ENCODE measurements around the gene PLA2G6. TPM values are rescaled to one million over a fixed set of nuclear protein-coding genes. Genes with fewer than 3 reads are reported as not detected.
A peak's percentile ranks its signal among the peaks of the same experiment; 100 is the strongest.

The PLA2G6 gene
- total and polyA plus RNA-seq, 2 of the 8 experiments (the other 6 are each of a cell fraction or from before 2014, with no cell fraction given): 13.2 to 21.0 TPM

- Histone ChIP-seq H3K14ac (ENCODE audit: insufficient read length) (no peak overlapping the region), H4K91ac (replicated peaks; ENCODE audit: insufficient read length, low read length) (no peak overlapping the region), H3K4me3 (ENCODE audit: extremely low read depth in 1 of 4, insufficient read depth in 2 of 4, low read depth in 3 of 4, low read length in 4 of 4) (no peak overlapping the region), H3K23ac (ENCODE audit: insufficient read length) (no peak overlapping the region), H3K18ac (ENCODE audit: extremely low read depth, low read length) (no peak overlapping the region), H3K9ac (replicated peaks in 1 of 4; ENCODE audit: extremely low read depth in 1 of 4, low read depth in 3 of 4, low read length in 3 of 4) (no peak overlapping the region), H3K23me2 (ENCODE audit: low read depth, low read length) (no peaks in the 10 kb centered on the region), H2BK20ac (ENCODE audit: low read length) (no peak overlapping the region), H3K4ac (replicated peaks; ENCODE audit: insufficient read length, low read depth, low read length) (no peak overlapping the region), H3K56ac (replicated peaks; ENCODE audit: insufficient read length, low read depth, low read length) (no peak overlapping the region), H3K4me1 (replicated peaks in 1 of 4; ENCODE audit: control insufficient read depth in 3 of 4, insufficient read depth in 4 of 4, low read length in 3 of 4) (peaks cover 0 to 6% (median 2%) of the 10 kb centered on the region in 4 experiments; a peak in 4 of 7 replicates), H3K79me2 (ENCODE audit: control insufficient read depth in 1 of 2, insufficient read depth in 2 of 2, low read length in 2 of 2) (no peaks in the 10 kb centered on the region), H2BK120ac (replicated peaks; ENCODE audit: low read depth, low read length) (no peak overlapping the region), H3K36me3 (ENCODE audit: control insufficient read depth in 2 of 4, insufficient read depth in 4 of 4, low read length in 3 of 4) (no peaks in the 10 kb centered on the region), H4K20me1 (replicated peaks in 1 of 2; ENCODE audit: control insufficient read depth in 1 of 2, insufficient read depth in 2 of 2, low read length in 2 of 2) (no peaks in the 10 kb centered on the region), H2AFZ (ENCODE audit: low read length) (no peak overlapping the region), H2BK15ac (ENCODE audit: low read length) (peak overlapping the region; percentile 65; the same call in 1 of the 2 replicates), H2BK5ac (ENCODE audit: low read depth, low read length) (no peak overlapping the region), H4K8ac (ENCODE audit: extremely low read depth, insufficient read depth, low read length) (peak overlapping the region; percentile 73), H3K27me3 (replicated peaks in 1 of 4; ENCODE audit: control insufficient read depth in 3 of 4, extremely low read depth in 1 of 4, insufficient read depth in 3 of 4, low read length in 3 of 4) (no peaks in the 10 kb centered on the region), H3K9me3 (ENCODE audit: insufficient read depth in 2 of 2, low read depth in 1 of 2, low read length in 1 of 2) (no peaks in the 10 kb centered on the region), H3K79me1 (ENCODE audit: low read depth, low read length) (no peaks in the 10 kb centered on the region), H3K4me2 (ENCODE audit: insufficient read depth in 1 of 2, low read depth in 2 of 2, low read length in 2 of 2) (no peak overlapping the region), H4K5ac (ENCODE audit: insufficient read length, low read depth, low read length) (no peak overlapping the region), H2AK5ac (ENCODE audit: low read depth, low read length) (no peak overlapping the region), H3K27ac (ENCODE audit: low read depth, low read length) (no peak overlapping the region), H2BK12ac (ENCODE audit: low read depth, low read length) (peak overlapping the region; percentile 0; the same call in 1 of the 2 replicates)
- FAIRE-seq (no peak), DNase-seq (ENCODE audit: low read depth in 1 of 2, low spot score in 2 of 2) (no peak)
- 82% methylated on average over 16 of the region's 16 CpGs; no CpG with 5 or more reads in 1 of the 2 experiments for WGBS, 2 experiments (ENCODE audit: extremely low coverage in 1 of 2, insufficient coverage in 1 of 2, insufficient read length in 1 of 2, insufficient replicate concordance in 2 of 2, low coverage in 1 of 2, low lambda C conversion rate in 2 of 2, missing lambda C conversion rate in 1 of 2)
- TF ChIP-seq CEBPB (IDR thresholded peaks at IDR 0.05; ENCODE audit: low read depth, low read length): peak; percentile 56; the same call in 1 of the 2 replicates
- no peak for TF ChIP-seq KDM1A (IDR thresholded peaks at IDR 0.05; ENCODE audit: borderline replicate concordance, low read length)
- ChIA-PET CTCF (ENCODE audit: partially characterized antibody) (interaction anchor here (1.2 to 3.9 kb wide), 2 partner anchors 29 to 74 kb away, joined by 4 to 24 read pairs; no protein-coding TSS in a partner anchor), POLR2A (ENCODE audit: partially characterized antibody) (interaction anchor here (1.2 kb wide), 1 partner anchor 11 kb away, joined by 3 read pairs; no protein-coding TSS in a partner anchor)
Measured at GRCh38 chr22:38172832-38173640, 8.6 kb downstream of the PLA2G6 start.
